Stomach smooth muscle (tissue), 2 donors: ENCODE data around the gene CBR1.

Experiments
- H3K27ac ChIP-seq: one replicate; pipeline ENCODE4 v1.7.0; 2013; ENCODE audit warnings: mild to moderate bottlenecking, low read length, inconsistent platforms
- H3K27me3 ChIP-seq, 2 donors: one replicate each; pipeline ENCODE4 v1.7.0; 2013; ENCODE audit warnings: low read length in 2 of 2; ENCODE audit not compliant: insufficient read depth in 2 of 2, control insufficient read depth in 1 of 2
- H3K36me3 ChIP-seq, 2 donors: one replicate each; pipeline ENCODE4 v1.7.0; 2013; ENCODE audit warnings: low read length in 2 of 2; ENCODE audit not compliant: control insufficient read depth in 2 of 2, insufficient read depth in 2 of 2
- H3K4me1 ChIP-seq: one replicate; pipeline ENCODE4 v1.7.0; 2013; ENCODE audit warnings: low read length; ENCODE audit not compliant: control insufficient read depth, insufficient read depth
- H3K4me3 ChIP-seq, 2 donors: one replicate each; pipeline ENCODE4 v1.7.0; 2013; ENCODE audit warnings: low read length in 2 of 2
- H3K9ac ChIP-seq, 2 donors: one replicate each; pipeline ENCODE4 v1.7.0; 2013; ENCODE audit warnings: low read length in 2 of 2, mild to moderate bottlenecking in 1 of 2
- H3K9me3 ChIP-seq, 2 donors: one replicate each; pipeline ENCODE4 v1.7.0; 2013; ENCODE audit warnings: low read length in 2 of 2; ENCODE audit not compliant: control insufficient read depth in 2 of 2
- donor health status: healthy.
- donor health status: Pancreatic carcinoma.

Gene CBR1

GRCh38 chr21:36069713-36070583 lies at the start of gene CBR1:
TSS of gene CBR1 (plus strand) at chr21:36070024. CDS start at chr21:36070116, 92 bp downstream.
- peak within 1 kb of the TSS; percentile 72 to 75 for H3K9ac ChIP-seq
- H3K36me3 ChIP-seq: peaks cover 18% of the 10 kb centered on the region in 2 donors
- peak within 1 kb of the TSS; percentile 86 to 93 for H3K4me3 ChIP-seq
- H3K9me3 ChIP-seq: no peaks in the 10 kb centered on the region
- H3K27me3 ChIP-seq: no peaks in the 10 kb centered on the region
- peak within 1 kb of the TSS; percentile 58 for H3K27ac ChIP-seq
- H3K4me1 ChIP-seq: peaks cover 34% of the 10 kb centered on the region

DNA sequence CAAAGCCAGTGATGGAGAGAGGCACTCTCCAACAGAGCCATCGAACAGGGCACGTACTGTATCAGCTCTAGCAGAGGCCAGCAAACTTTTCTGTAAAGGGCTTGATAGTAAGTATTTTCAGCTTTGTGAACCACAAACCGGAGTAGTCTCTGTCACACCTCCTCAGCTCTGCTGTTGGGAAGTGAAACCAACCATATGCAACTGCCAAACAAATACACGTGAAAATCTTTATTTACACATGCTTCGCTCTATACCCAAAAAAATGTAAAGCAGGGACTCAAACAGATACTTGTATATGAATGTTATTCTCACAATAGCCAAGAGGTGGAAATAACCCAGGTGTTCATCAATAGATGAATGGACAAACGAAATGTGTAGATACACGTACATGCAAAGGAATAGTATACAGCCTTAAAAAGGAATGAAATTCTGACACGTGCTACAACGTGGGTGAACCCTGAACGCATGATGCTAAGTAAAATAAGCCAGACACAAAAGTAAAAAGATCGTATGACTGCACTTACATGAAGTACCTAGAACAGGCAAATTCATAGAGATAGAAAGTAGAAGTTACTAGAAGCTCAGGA lies 48.5 kb upstream of the CBR1 start:
- H3K27ac ChIP-seq: no peak overlapping the region
- no peak overlapping the region for H3K9ac ChIP-seq
- H3K9me3 ChIP-seq: no peaks in the 10 kb centered on the region
- no peaks in the 10 kb centered on the region for H3K27me3 ChIP-seq
- H3K4me3 ChIP-seq: no peak overlapping the region
- no peaks in the 10 kb centered on the region for H3K36me3 ChIP-seq
- peaks cover 20% of the 10 kb centered on the region for H3K4me1 ChIP-seq

GRCh38 chr21:36022427-36023091 lies 47.3 kb upstream of the CBR1 start:
- Histone ChIP-seq H3K36me3 (no peaks in the 10 kb centered on the region), H3K4me3 (no peak overlapping the region), H3K9me3 (no peaks in the 10 kb centered on the region), H3K4me1 (peaks cover 20% of the 10 kb centered on the region), H3K27ac (peak overlapping the region; percentile 80), H3K9ac (peak overlapping the region in 1 of 2 donors; percentile 25), H3K27me3 (no peaks in the 10 kb centered on the region)

DNA sequence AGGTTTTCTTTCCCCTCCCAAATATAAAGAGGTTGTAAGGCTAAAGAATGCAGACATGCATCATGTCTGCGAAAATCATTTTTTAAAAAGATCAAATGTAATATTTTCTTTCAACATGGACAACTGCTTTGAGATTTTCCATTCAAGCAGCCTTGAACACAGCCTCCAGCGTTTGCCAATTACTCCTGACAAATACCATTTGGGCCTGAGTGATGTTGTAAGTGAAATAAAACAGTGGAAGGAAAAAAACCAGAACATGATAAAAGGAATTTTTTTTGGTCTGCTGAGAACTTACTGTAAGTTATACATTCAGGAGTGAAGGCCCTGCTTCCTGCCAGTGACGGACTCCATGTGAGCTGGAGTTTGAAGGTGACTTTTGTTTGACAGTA lies 46.7 kb upstream of the CBR1 start:
- Histone ChIP-seq H3K36me3 (no peaks in the 10 kb centered on the region), H3K27me3 (no peaks in the 10 kb centered on the region), H3K4me3 (no peak overlapping the region), H3K4me1 (peaks cover 20% of the 10 kb centered on the region), H3K27ac (peak overlapping the region; percentile 80), H3K9ac (peak overlapping the region in 1 of 2 donors; percentile 73), H3K9me3 (no peaks in the 10 kb centered on the region)

DNA sequence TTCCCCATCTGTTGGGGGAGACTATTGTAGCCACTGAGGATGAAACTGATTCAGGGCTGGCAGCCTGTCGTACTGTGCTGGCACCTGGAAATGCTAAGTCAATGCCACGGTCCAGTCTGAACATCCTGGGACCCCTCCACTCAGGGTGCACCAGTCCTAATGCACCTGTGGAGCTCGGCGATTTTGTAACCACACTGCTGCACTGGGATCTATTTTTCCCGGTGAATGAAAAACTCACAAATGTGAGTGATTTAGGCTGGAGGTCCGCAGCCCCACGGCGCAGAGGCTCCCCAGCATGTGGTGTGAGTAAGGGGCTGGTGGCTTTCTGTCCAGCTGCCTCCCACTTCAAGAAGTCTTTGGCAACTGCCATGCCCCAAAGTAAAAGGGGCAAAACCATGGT lies 45.0 kb upstream of the CBR1 start:
- no peak overlapping the region for H3K27ac ChIP-seq
- no peak overlapping the region for H3K9ac ChIP-seq
- no peak overlapping the region for H3K4me3 ChIP-seq
- no peaks in the 10 kb centered on the region for H3K36me3 ChIP-seq
- no peaks in the 10 kb centered on the region for H3K27me3 ChIP-seq
- H3K9me3 ChIP-seq: no peaks in the 10 kb centered on the region
- peaks cover 24% of the 10 kb centered on the region for H3K4me1 ChIP-seq

- H3K9me3 ChIP-seq: no peaks in the 10 kb centered on the region
- no peak overlapping the region for H3K9ac ChIP-seq
Observed at GRCh38 chr21:36027347-36027746, 42.5 kb upstream of the CBR1 start.

GRCh38 chr21:36028127-36029069 lies 41.4 kb upstream of the CBR1 start:
- Histone ChIP-seq H3K36me3 (no peaks in the 10 kb centered on the region), H3K4me1 (peaks cover 12% of the 10 kb centered on the region), H3K9ac (no peak overlapping the region), H3K4me3 (peak overlapping the region in 1 of 2 donors; percentile 49), H3K9me3 (no peaks in the 10 kb centered on the region), H3K27ac (no peak overlapping the region), H3K27me3 (no peaks in the 10 kb centered on the region)

More at GRCh38 chr21:36027347-36027746, 42.5 kb upstream of the CBR1 start:
- Histone ChIP-seq H3K4me1 (peaks cover 22% of the 10 kb centered on the region), H3K27me3 (no peaks in the 10 kb centered on the region), H3K27ac (no peak overlapping the region), H3K36me3 (no peaks in the 10 kb centered on the region), H3K4me3 (no peak overlapping the region)

DNA sequence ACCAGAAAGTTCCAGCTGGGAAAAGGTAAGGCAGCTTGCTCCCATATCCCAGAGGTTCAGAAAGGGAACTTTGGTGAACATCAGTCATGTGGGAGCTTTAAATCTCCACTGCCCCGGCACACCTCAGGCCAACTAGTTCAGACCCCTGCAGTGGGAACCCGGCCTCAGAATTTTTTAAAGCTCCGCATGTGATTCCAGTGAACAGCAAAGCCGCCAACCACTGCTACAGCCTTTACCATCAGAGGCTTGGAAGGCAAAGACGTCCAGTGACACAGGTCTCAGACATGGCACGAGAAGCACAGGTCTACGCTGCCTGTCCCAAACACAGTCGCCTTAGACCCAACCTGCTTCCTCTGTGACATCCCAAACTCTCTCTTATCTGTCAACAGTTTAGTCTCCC lies 40.5 kb upstream of the CBR1 start:
- Histone ChIP-seq H3K4me1 (peaks cover 5% of the 10 kb centered on the region), H3K9me3 (no peaks in the 10 kb centered on the region), H3K4me3 (no peak overlapping the region), H3K9ac (no peak overlapping the region), H3K27me3 (no peaks in the 10 kb centered on the region), H3K36me3 (peaks cover under 1 to 2% of the 10 kb centered on the region in 2 donors), H3K27ac (no peak overlapping the region)

DNA sequence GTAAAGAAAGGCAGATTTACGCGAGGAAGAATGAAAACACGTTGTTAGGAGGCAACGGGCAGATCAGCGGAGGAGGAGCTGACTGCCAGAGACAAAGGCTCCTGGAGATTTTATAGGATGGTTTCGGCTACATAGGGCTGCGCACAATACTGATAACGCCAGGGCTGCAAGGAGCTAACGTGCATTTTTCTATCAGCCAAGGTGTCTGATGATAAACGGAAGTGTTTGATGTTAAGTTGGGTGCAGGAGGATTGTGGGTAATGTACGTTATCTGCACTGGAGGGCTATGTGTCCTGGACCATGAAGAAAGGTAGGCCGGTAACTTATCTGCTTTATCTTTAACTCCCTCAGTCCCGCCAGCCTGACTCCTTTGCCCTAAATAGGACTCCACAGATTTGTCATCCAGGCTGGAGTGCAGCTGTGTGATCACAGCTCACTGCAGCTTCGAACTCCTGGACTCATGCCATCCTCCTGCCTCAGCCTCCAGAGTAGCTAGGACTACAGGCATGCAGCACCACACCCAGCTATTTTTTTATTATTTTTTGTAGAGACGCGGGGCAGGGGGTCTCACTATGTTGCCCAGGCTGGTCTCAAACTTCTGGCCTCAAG lies 39.1 kb upstream of the CBR1 start:
- Histone ChIP-seq H3K9me3 (no peaks in the 10 kb centered on the region), H3K4me1 (peaks cover 4% of the 10 kb centered on the region), H3K27ac (no peak overlapping the region), H3K27me3 (no peaks in the 10 kb centered on the region), H3K4me3 (no peak overlapping the region), H3K9ac (no peak overlapping the region), H3K36me3 (peaks cover 11 to 13% of the 10 kb centered on the region in 2 donors)
